ENCODE data around the gene RFPL4AL1. TPM values are rescaled to one million over a fixed set of nuclear protein-coding genes. Genes with fewer than 3 reads are reported as not detected.

The RFPL4AL1 gene
- polyA plus RNA-seq, 3 donors, result not detected

Other genes with a start within 250 kb of the RFPL4AL1 start
- gene SBK2, start 232.0 kb upstream of the RFPL4AL1 start, polyA plus RNA-seq (ENCODE audit: insufficient read length in 3 of 3), result 1 to 10 TPM in 2 of 3 donors, under 1 TPM in 1; 0.99 to 2.3 (median 1.5) TPM
- under 1 TPM in 2 of 3 donors, not detected in 1; 0.11 to 0.44 TPM for gene SBK3, start 223.6 kb upstream of the RFPL4AL1 start, polyA plus RNA-seq (ENCODE audit: insufficient read length in 3 of 3)
- gene ZNF579, start 188.3 kb upstream of the RFPL4AL1 start, polyA plus RNA-seq (ENCODE audit: insufficient read length in 3 of 3), result 10 to 100 TPM; 21.5 to 23.7 (median 22.9) TPM
- gene FIZ1, start 169.6 kb upstream of the RFPL4AL1 start, polyA plus RNA-seq (ENCODE audit: insufficient read length in 3 of 3), result 10 to 100 TPM; 25.2 to 27.9 (median 25.6) TPM
- 10 to 100 TPM; 10.5 to 13.2 (median 12.4) TPM for gene ZNF524, start 168.8 kb upstream of the RFPL4AL1 start, polyA plus RNA-seq (ENCODE audit: insufficient read length in 3 of 3)
- gene ZNF865, start 163.5 kb upstream of the RFPL4AL1 start, polyA plus RNA-seq (ENCODE audit: insufficient read length in 3 of 3), result 10 to 100 TPM in 2 of 3 donors, 1 to 10 TPM in 1; 9.9 to 13.5 (median 11.6) TPM
- 10 to 100 TPM; 13.6 to 15.9 (median 13.9) TPM for gene ZNF784, start 144.6 kb upstream of the RFPL4AL1 start, polyA plus RNA-seq (ENCODE audit: insufficient read length in 3 of 3)
- gene ZNF580, start 128.1 kb upstream of the RFPL4AL1 start, polyA plus RNA-seq (ENCODE audit: insufficient read length in 3 of 3), result 10 to 100 TPM; 55.8 to 60.5 (median 57.3) TPM
- gene ZNF581, start 125.5 kb upstream of the RFPL4AL1 start, polyA plus RNA-seq (ENCODE audit: insufficient read length in 3 of 3), result 10 to 100 TPM; 28.3 to 35.1 (median 32.8) TPM
- 10 to 100 TPM; 28.0 to 30.2 (median 28.2) TPM for gene CCDC106, start 120.9 kb upstream of the RFPL4AL1 start, polyA plus RNA-seq (ENCODE audit: insufficient read length in 3 of 3)
- 100 to 1,000 TPM; 198 to 235 (median 219) TPM for gene U2AF2, start 114.1 kb upstream of the RFPL4AL1 start, polyA plus RNA-seq (ENCODE audit: insufficient read length in 3 of 3)
- gene EPN1, start 93.9 kb upstream of the RFPL4AL1 start, polyA plus RNA-seq (ENCODE audit: insufficient read length in 3 of 3), result 100 to 1,000 TPM; 123 to 173 (median 140) TPM
- gene NLRP9, start 30.7 kb upstream of the RFPL4AL1 start, polyA plus RNA-seq (ENCODE audit: insufficient read length in 3 of 3), result under 1 TPM in 1 of 3 donors, not detected in 2; 0.05 TPM
- gene RFPL4A, start 10.0 kb upstream of the RFPL4AL1 start, polyA plus RNA-seq (ENCODE audit: insufficient read length in 3 of 3), result under 1 TPM in 2 of 3 donors, not detected in 1; 0.09 to 0.22 TPM
- under 1 TPM; 0.06 to 0.27 (median 0.23) TPM for gene NLRP11, start 62.9 kb downstream of the RFPL4AL1 start, polyA plus RNA-seq (ENCODE audit: insufficient read length in 3 of 3)
- gene NLRP4, start 67.4 kb downstream of the RFPL4AL1 start, polyA plus RNA-seq (ENCODE audit: insufficient read length in 3 of 3), result not detected
- not detected for gene NLRP13, start 163.2 kb downstream of the RFPL4AL1 start, polyA plus RNA-seq (ENCODE audit: insufficient read length in 3 of 3)
- not detected for gene NLRP8, start 178.7 kb downstream of the RFPL4AL1 start, polyA plus RNA-seq (ENCODE audit: insufficient read length in 3 of 3)
- gene NLRP5, start 217.7 kb downstream of the RFPL4AL1 start, polyA plus RNA-seq (ENCODE audit: insufficient read length in 3 of 3), result not detected

Data from renal pelvis (tissue), 3 donors.